ENCODE results near the gene CDH4. TPM values are rescaled to one million over a fixed set of nuclear protein-coding genes. Genes with fewer than 3 reads are reported as not detected.

The CDH4 gene
- total RNA-seq, 6 experiments from 2014 or later, result 5.8 to 12.8 (median 10.9) TPM

- no peak overlapping the region for H3K4me3 Mint-ChIP-seq
- no peak overlapping the region for H3K27ac Mint-ChIP-seq
- TF ChIP-seq CTCF (IDR thresholded peaks at IDR 0.05), result no peak
- no peaks in the 10 kb centered on the region for H3K9me3 Mint-ChIP-seq
- H3K4me1 Mint-ChIP-seq (ENCODE audit: low read depth), result no peaks in the 10 kb centered on the region
- no peaks in the 10 kb centered on the region for H3K36me3 Mint-ChIP-seq (ENCODE audit: low read depth)
- H3K27me3 Mint-ChIP-seq (ENCODE audit: insufficient read depth), result peaks cover 4% of the 10 kb centered on the region
- DNase-seq, result no peak
Observed at GRCh38 chr20:61430228-61430624, 178.2 kb downstream of the CDH4 start.

GRCh38 chr20:61433176-61433575, 181.1 kb downstream of the CDH4 start:
- no peak for TF ChIP-seq CTCF (IDR thresholded peaks at IDR 0.05)
- no peaks in the 10 kb centered on the region for H3K9me3 Mint-ChIP-seq
- no peak overlapping the region for H3K4me3 Mint-ChIP-seq
- peaks cover 5% of the 10 kb centered on the region for H3K27me3 Mint-ChIP-seq (ENCODE audit: insufficient read depth)
- H3K27ac Mint-ChIP-seq, result no peak overlapping the region
- peaks cover 4% of the 10 kb centered on the region; the same call in 1 of the 2 replicates for H3K36me3 Mint-ChIP-seq (ENCODE audit: low read depth)
- H3K4me1 Mint-ChIP-seq (ENCODE audit: low read depth), result peaks cover 21% of the 10 kb centered on the region
- DNase-seq, result no peak

- Mint-ChIP-seq H3K4me1 (ENCODE audit: low read depth) (peaks cover 21% of the 10 kb centered on the region), H3K27ac (no peak overlapping the region), H3K36me3 (ENCODE audit: low read depth) (peaks cover 4% of the 10 kb centered on the region; the same call in 1 of the 2 replicates), H3K4me3 (no peak overlapping the region), H3K27me3 (ENCODE audit: insufficient read depth) (peaks cover 5% of the 10 kb centered on the region), H3K9me3 (no peaks in the 10 kb centered on the region)
- TF ChIP-seq CTCF (IDR thresholded peaks at IDR 0.05), result no peak
- no peak for DNase-seq
Observed at GRCh38 chr20:61433816-61434215, 181.8 kb downstream of the CDH4 start.

GRCh38 chr20:61434341-61434781, 182.3 kb downstream of the CDH4 start:
- Mint-ChIP-seq H3K9me3 (no peaks in the 10 kb centered on the region), H3K27ac (no peak overlapping the region), H3K27me3 (ENCODE audit: insufficient read depth) (peaks cover 5% of the 10 kb centered on the region), H3K36me3 (ENCODE audit: low read depth) (peaks cover 4% of the 10 kb centered on the region; the same call in 1 of the 2 replicates), H3K4me3 (no peak overlapping the region), H3K4me1 (ENCODE audit: low read depth) (peaks cover 21% of the 10 kb centered on the region)
- DNase-seq, result no peak
- no peak for TF ChIP-seq CTCF (IDR thresholded peaks at IDR 0.05)

- TF ChIP-seq CTCF (IDR thresholded peaks at IDR 0.05), result no peak
- no peak for DNase-seq
- no peaks in the 10 kb centered on the region for H3K9me3 Mint-ChIP-seq
- peaks cover 5% of the 10 kb centered on the region for H3K27me3 Mint-ChIP-seq (ENCODE audit: insufficient read depth)
- no peak overlapping the region for H3K27ac Mint-ChIP-seq
- peaks cover 4% of the 10 kb centered on the region; the same call in 1 of the 2 replicates for H3K36me3 Mint-ChIP-seq (ENCODE audit: low read depth)
- H3K4me3 Mint-ChIP-seq, result no peak overlapping the region
- peaks cover 21% of the 10 kb centered on the region for H3K4me1 Mint-ChIP-seq (ENCODE audit: low read depth)
Observed at GRCh38 chr20:61435184-61435822, 183.2 kb downstream of the CDH4 start.
